ENCODE measurements around the gene C5orf15.

Gene C5orf15

DNA sequence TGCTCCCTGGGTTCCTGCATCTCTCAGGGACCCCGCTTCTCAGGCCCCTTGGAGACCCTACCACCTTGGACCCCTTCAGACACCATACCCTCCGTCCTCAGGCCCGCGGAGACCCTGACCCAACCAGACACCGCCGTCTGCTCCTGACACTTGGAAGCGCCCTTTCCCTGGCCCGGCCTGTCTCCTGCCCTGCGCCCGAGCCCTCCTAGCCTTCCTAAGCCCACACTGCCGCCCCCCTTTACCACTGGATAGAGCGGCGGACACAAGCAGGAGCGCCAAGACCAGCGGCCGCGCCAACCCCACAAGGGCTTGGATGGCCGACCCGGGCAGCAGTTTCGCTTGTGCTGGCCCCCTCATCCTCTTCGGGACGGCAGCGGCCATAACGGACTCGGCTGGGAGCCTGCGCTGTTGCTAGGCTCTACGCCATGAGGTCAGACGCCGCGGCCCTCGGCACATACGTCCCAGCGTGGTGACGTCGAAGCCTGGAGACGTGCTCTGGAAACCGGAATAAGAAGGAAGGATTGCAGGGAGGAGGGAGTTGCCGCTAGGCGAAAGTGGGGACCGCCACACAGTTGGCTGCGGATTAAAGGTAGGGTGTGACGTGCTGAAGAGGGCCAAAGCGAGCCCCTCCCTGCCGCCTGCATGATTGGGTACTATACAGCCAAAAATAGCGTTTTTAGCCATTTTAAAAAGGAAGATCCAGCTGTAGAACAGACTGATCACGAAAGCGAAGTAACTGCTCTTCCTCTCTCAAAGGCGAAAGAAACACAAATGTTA lies at the start of gene C5orf15:
TSS of gene C5orf15 (minus strand) at position 422 of the 777 bp plus-strand sequence. CDS start at position 381, 41 bp downstream.
- peak; percentile 92 for DNase-seq

DNA sequence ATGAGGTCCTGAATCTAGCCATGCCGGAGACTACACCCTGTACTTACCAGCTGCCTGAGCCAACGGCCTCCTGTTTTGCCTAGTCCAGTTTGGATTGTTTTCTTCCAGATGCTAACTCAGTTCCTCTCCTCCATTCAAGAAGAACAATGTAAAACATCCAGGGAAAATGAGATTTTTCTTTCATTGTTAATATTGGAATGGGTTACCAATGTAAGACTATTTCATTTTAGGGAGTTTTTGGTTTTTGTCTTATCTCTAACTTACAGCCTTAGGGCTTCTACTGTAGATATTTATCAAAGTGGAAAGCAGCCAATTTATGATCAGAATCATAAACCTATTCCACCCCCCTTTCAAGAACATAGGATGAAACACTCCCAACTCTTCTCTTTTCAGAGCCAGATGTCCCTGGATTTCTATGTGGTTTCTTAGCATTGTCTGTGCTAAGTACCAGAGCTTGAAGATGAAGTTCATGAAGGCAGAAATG lies 39.9 kb upstream of the C5orf15 start:
- DNase-seq = no peak

DNA sequence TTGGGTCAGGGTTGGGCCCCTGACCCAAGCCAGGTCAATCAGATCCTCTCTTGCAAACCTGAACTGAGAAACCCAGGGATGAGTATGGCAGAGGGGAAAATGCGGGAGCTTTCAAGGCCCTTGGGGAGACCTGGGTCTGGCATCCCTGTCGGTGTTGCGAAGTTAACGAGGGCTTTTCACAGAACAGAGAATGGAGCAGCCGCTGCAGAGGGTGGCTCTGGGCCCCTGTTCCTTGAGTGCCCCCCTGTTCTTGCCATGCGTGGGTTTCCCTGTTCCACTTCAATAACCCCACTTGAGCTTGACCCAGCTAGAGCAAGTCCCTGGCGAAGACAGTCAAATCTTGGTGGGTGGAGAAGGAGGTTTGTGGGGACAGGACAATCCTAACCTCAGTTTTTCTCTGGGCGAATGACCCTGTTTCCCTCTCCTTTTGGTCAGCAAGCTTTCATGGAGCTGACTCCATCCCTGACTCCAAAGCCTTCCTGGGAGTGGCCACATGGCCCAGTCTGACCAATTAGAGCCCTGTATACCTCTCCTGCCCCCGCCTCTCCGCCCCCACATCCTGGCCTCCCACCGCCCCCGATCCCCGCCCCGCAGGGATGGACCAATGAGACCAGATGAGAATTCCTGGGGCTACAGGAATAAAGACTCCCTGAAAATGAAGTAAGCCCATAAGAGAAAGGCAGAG lies 39.3 kb upstream of the C5orf15 start:
- no peak for DNase-seq

DNA sequence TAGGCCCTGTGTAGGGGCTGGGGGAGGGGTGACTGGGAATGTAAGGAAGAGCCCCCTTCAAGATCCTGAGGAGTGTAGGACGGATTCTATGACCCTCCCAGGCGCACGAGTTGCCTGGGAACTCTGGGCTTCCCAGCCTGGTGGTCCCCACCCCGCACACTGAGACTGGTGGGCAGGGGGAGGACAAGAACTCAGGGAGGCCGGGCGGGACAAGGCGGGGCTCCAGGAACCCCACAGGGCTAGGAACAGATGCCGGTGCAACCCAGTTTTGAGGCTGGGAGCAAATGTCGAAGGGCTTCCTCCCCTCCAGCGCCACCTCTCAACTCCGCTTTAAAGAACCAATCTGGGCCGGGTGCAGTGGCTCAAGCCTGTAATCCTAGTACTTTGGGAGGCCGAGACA lies 37.7 kb upstream of the C5orf15 start:
- no peak for DNase-seq

DNA sequence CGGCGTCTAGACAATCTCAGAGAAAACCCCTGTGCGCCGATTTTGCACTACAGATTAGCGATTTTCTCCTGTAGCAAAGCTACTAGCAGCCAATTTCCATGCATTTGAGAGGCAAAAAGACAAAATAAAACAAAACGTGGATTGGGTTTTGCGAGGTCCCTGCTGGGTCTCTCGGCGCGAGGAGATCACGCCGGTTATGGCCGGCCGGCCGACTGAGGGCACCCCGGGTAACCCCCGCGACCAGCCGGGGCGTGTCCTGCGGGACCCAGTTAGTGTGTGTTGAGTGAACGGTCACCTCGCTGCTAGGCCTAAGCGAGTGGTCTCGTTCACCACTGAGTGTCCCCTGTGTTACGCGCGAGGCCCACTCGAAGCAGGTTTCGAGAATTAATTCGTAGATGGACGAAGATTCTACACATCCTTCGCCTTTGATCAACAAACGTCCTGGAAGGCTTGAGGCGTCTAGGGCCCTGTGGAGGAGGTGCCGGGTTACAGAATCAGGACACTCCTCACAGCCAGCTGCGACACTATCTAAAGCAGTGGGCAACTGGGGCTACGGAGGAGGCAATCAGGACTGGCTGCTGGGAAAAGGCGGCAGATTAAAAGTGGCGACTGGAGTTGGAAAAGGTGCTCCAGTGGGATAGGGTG lies 37.1 kb upstream of the C5orf15 start:
- DNase-seq = no peak

DNA sequence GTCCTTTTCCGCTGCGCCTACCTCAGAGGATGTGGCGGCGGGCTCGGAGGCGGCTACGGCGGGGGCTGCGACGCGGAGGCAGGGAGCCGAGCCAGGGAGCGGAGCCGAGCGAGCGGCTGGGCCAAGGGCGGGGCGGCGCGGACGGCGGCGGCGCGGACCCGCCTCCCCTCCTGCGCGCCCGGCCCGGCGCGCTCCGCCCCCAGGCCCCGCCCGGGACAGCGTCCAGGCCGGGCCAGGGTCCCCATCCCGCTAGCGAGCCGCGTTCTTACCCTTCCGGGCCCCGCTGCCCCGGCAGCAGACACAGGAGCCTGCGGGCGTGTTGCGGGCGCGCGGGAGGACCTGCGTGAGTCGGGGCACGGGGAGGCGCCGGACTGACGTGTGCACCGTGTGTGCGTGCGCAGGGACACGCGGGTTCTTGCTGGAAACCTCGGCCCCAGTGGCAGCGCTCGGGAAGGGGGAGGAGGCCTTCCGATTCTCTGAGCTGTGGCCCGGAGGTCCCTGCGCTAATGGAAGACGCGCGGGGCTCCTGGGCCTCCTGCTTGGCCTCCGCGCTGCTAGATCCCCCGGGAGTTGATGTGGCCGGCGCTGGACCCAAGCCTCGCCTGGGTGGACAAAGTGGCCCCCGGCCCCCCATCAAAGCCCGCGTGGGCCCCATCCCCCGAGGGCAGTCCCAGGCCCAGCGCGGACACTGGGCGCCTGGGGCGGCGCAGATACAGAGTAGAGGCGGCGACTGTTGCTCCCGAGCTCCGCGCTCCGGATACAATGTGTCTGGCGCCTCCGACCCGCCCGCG lies 36.4 kb upstream of the C5orf15 start, which contains the start of gene VDAC1:
TSS of gene VDAC1 (minus strand) at position 350 of the 791 bp plus-strand sequence. CDS start 11,963 bp downstream, outside the sequence.
- DNase-seq = peak; percentile 85

DNA sequence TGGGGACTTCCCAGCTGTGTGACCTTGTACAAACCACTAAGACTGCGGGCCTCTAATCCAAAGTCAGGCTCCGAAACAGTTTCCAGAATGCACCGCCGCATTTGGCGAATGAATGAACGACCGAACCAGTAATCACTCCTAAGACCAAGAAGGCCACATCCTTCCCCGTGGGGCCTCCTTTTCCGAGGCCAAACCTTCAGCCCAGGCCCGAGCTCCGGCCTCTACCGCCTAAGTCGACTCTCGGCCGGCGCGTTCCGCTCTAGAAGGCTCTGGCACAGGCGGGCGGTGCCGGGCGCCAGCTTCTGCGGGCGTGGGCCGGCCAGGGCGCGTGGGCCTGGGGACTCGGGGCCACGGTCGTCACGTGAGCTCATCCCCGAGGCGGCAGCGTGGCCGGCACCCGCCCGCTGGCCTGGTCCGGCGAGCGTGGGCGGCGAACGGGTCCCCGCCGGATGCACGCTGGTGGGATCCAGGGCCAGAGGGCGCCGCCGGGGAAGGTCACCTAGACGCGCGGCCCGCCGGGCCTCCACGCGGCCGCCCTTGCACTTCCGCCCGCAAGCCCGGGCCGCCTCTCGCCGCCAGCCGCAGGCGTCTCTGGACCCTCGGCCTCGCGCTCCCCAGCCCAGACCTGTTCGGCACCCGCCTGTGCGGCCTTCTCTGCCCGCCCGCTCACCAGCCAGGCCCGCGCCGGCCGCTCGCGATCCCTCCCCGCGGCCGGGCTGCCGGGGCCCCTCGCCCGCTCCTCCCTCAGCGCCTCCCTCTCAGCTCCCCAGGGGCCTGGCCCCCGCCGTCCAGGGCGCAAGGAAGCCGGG lies 35.6 kb upstream of the C5orf15 start:
- DNase-seq = peak; percentile 54

DNA sequence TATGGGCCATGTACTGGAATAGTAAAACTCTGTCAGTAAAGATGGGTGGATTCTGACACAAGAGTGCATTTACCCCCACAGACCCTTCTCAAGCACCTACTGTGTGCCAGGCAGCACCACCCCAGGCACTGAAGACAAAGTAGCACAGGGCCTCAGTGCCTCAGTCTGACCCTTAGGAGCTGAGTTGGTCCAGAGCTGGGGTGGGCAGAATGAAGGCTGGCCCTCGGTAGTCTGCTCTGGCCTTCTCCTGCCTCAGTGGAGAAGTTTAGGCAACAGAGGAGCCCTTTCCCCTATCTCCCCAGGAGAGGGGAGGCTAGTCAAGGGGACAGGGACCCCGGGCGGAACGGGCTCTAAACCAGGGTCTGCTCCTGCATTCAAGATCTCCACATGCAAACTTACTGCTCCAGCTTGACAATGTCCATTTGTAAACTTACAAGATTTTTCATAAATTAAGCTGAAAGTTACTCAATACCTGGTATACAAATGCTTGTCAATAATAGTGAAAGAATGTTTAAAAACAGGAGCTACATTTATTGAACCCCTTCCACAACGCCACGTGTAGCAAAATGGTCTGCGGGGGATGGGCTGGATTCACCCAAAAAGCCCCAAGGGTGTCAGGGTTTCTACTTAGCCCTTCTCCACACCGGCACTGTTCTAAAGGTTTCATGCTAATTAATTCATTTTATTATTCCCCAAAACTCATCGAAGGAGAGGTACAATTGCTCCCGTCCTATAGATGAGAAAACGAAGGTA lies 34.8 kb upstream of the C5orf15 start:
- no peak for DNase-seq

DNA sequence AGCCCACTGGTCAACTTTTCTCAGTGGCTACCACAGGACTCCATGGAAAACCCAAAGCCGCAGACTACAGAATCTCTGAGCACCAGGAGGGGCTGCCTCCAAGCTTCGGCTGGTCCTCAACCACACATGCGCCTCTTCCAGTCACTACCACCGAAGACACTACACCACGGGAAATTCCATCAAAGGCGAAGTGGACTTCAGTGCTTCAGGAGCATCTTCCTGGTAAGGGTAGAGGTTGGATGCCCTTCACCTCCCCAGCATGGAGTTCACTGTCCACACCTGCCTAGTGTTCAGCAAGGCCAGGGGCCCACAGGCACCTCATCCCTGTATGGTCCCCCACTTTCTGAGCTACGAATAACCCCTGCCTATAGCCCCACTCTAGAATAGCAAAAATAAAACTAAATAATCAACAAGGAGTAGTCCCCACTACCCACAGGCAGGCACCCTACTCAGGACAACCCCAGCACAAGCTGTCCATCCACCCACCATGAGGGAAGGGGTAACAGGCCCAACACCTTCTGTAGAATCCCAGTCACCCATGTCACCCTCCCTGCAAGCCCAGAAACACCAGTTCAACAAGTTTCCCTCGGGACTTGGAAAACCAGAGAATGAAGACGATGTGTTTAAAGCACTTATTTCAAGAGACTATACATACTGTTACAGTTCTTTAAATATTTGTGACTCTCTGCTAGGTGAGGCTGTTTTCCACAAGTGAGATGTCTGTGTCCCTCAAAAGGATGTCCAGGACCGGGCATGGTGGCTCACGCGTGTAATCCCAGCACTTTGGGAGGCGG lies 33.7 kb upstream of the C5orf15 start:
- DNase-seq = no peak

DNA sequence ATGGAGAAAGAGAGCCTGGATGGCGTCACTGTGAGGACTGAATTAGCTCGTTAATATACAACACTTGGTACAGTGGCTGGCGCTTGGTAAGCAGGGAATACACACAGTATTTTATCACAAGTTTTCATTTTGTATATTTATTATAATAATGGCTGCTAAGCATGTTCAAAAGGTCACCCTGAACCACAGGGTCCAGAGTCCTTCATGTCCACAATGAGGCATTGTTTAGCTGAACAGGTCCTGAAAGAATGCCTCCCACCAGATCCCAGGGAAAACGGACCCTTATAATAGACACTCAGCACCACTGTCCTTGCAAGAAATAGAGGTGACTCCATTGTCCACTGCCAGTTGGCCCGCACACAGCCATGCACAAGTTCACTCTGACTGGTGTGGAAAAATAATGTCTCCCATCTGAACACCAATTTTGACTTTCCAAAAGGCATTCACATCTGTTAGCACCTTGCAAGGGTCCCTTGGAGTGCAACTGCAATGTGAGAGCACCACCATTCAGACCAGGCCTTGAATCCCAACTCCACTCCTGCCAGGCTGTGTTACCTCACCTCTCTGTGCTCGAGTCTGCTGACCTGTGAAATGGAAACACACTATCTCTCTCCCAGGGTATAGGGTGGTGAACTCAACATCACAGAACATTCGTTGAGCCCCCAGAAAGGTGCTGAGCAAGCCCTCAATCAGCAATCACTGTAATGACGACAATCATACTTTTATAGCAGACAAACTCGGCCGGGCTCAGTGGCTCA lies 32.5 kb upstream of the C5orf15 start:
- DNase-seq = no peak

DNA sequence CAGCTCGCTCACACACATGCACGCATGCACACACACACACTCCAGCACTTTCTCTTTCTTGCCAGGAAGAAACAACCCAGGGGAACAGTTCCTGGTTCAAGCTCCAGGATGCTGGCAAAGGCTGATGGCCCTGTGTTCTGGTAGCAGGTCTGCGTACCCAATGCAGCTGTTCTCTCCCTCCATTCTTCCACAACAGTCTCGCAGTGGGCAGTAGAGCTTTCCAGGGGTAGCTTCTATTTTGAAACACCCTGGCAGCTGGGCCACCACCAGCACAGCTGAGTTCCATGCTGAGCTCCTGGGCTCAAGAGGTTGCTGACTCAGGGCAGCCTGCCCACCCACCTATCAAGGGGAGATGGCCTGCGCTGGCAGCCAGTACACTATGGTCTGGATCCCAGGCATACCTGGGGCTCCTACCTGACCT lies 31.7 kb upstream of the C5orf15 start:
- DNase-seq = no peak

DNA sequence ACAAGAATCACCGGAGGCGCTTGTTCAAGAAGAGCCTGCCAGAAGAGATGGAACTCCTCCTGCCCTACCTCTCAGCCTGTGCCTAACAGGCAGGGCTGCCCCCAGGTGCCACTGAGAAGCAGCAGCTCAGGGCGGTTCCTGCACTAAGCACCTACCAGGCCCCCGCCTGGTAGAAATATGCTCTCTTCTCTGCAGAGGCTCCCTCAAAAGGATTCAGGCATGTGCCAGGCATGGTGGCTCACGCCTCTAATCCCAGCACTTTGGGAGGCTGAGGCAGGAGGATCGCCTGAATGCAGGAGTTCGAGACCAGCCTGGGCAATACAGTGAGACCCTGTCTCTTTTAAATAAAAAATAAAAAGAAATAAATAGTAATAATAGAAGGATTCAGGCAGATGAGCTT lies 30.4 kb upstream of the C5orf15 start:
- no peak for DNase-seq

DNA sequence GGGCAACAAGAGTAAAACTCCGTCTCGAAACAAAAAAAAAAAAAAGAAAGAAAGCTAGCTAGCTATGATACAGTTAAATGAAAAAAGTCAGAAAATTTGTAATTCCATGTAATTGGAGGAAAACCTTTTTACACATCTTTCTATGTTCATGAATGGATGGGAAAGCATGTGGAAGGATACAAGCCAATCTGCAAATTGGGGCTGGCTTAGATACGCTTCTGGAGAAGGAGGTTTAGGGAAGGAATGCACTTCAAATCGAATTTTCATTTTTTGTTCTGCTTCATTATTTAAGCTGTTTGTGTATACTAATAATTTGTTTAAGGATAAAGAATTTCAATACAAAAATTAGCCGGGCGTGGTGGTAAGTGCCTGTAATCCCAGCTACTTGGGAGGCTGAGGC lies 29.6 kb upstream of the C5orf15 start:
- no peak for DNase-seq

DNA sequence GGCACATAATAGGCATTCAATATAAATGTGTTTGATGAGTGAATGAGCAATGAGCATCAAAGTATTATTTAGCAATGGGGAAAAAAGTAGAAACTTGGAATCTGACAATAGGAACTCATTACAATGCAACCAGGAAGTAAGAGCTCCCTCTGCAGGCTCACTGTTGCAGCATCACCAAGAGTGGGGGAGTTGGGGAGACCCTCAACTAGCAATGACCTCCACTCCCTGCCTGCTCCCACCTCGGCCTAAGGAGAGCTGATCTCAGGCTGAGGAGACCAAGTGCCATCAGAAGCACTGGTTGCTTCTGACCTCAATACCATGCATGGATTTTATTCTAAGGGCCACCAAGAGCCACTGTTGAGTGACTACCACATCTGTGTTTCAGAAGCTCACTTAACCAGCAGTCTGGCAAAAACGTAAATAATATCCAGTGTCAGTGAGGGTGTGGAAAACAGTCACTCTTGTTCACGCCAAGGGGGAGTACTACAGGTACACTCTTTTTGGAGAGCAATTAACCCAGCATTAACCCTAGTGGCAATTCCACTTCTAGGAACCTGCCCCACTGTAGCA lies 28.3 kb upstream of the C5orf15 start:
- peak; percentile 15 for DNase-seq

DNA sequence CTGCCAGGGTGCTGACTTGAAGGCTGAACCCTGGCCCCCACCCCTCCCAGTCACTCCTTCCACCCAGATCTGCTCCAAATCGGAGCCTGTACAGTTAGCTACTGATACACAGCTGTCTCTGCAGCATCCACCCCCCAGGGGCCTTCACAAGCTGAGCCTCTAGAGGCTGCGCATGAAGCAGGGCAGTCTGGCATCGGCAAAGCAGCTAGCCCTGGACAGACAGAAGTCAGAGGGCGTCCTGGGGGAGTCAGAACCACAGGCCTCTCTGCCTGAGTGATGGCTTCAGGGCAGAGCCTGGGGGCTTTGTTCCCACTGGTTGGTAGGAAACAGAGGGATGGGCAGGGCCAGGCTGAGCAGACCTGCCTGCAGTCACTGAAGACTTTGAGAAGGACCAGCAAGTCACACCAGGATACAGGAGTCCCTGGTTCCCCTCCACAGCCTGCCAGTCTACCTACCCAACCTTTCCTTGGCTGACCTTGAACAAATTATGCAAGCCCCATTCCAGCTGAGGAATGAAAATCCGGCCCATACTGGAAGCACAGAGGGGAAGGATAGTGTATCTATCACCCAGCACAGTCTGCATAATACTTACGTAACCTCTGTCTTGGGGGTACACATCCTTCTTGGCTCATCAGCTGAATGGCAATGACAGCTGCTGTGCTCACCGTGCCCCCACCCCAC lies 27.6 kb upstream of the C5orf15 start:
- DNase-seq = no peak

DNA sequence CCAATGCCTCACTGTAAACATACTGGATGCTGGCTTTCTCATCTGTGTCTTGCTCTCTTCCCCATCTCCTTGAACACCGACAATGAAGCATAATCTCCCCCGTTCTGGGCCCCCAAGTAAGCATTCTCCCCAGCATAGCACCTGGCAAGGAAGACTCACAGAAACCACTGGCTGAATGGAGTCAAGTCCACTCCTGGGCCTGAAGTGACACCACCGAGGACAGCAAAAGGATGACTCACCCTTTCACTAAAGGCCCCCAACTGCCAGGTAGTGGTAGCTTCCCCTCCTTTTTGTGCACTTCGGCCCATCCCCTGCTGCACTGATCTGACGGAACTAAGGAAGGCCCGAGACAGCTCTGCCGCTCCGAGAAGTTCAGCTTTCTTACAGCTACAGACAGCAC lies 26.9 kb upstream of the C5orf15 start:
- DNase-seq = no peak

DNA sequence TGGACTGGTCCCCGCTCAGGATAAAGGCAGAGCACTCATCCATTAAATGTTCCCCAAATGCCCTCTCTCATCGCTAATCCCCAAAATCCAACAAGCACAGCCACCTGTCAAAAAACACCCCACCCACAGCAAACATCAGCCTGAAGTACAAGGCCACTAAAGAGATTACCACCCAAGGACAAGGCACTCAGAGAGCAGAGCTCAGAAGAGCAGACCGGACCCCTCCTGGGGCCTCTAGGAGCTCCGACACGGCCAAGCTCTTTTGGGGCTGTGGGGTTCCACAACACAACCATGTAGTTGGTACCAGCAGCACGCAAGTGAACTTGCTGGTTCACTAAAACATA lies 26.5 kb upstream of the C5orf15 start:
- no peak for DNase-seq

DNA sequence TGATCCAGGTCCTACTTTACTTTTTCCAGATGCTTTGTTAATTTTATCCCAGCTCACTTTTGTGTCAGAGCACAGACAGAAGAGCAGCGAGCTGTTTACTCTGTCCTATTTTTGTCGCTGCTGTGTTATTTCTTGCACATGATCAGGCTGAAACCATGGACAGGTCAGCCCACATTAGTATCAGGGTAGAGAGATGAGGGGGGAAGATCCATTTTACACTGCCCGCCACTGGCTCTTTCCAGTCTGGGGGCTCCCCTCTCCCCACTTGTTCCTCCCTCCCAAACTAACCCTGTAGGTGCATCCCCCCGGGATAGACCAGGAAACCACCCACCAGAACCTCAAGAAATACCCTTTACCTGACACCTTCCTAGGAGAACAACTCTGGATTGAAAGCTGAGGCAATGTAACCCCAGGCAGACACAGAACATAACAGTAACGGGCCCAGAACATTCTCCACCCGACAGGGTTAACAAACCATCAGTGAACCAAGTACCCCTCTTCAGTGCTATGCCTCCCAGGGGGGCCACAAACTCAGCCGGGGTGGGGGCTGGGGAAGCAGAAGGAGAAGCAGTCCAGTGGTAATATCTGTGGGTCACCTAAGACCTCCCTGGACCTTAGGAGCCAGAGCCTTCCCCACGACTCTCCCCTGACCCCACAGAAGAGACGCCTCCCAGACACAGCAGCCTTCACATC lies 26.0 kb upstream of the C5orf15 start:
- DNase-seq = no peak

Measured in CD4-positive, alpha-beta T cell treated with Interleukin-10 for 1 hour (primary cell).